ENCODE measurements around the gene OSBPL1A. TPM values are rescaled to one million over a fixed set of nuclear protein-coding genes. Genes with fewer than 3 reads are reported as not detected.
"Not testable (repeated sequence)": the region's sequence is repeated elsewhere in the genome, so short reads cannot be mapped to it uniquely, and the experiment has no call there.

The OSBPL1A gene
- total and polyA plus RNA-seq, 7 donors = 15.2 to 110 (median 71.3) TPM

DNA sequence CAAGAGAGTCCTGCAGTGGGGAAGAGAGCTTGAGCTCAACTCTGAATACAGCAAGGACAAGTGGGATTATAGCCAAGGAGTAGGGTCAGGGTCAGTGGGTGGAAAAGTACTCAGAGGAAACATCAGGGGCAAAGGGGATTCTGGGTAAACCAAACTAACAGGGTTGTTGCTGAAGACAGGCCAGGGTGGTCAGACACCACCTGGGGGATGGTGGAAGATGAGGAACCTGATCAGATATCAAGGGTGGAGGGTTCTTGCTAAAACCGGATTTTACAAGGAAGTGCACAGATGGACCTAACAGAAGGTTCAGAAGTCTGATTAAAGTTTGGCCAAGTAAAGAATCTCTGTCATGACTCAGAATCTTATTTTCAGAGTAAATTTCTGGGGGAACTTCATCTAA, 16.5 kb downstream of the OSBPL1A start:
- H3K9me3 ChIP-seq = no peaks in the 10 kb centered on the region
- 75 to 83% methylated on average over 1 of the region's 1 CpG for WGBS, 2 donors
- H3K4me3 ChIP-seq = no peak overlapping the region
- H3K36me3 ChIP-seq = no peaks in the 10 kb centered on the region
- DNase-seq = no peak
- no peaks in the 10 kb centered on the region for H3K27me3 ChIP-seq
- H3K27ac ChIP-seq = no peak overlapping the region
- no peaks in the 10 kb centered on the region for H3K4me1 ChIP-seq
- no peak for TF ChIP-seq POLR2A (IDR thresholded peaks at IDR 0.05)
- TF ChIP-seq, protein P1, sequence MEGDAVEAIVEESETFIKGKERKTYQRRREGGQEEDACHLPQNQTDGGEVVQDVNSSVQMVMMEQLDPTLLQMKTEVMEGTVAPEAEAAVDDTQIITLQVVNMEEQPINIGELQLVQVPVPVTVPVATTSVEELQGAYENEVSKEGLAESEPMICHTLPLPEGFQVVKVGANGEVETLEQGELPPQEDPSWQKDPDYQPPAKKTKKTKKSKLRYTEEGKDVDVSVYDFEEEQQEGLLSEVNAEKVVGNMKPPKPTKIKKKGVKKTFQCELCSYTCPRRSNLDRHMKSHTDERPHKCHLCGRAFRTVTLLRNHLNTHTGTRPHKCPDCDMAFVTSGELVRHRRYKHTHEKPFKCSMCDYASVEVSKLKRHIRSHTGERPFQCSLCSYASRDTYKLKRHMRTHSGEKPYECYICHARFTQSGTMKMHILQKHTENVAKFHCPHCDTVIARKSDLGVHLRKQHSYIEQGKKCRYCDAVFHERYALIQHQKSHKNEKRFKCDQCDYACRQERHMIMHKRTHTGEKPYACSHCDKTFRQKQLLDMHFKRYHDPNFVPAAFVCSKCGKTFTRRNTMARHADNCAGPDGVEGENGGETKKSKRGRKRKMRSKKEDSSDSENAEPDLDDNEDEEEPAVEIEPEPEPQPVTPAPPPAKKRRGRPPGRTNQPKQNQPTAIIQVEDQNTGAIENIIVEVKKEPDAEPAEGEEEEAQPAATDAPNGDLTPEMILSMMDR (IDR thresholded peaks at IDR 0.05) = no peak
- no peak for TF ChIP-seq POLR2AphosphoS5 (IDR thresholded peaks at IDR 0.05)
- TF ChIP-seq EP300 (IDR thresholded peaks at IDR 0.05) = no peak
- intact Hi-C loops (cut with DNase I) = no loop called here

DNA sequence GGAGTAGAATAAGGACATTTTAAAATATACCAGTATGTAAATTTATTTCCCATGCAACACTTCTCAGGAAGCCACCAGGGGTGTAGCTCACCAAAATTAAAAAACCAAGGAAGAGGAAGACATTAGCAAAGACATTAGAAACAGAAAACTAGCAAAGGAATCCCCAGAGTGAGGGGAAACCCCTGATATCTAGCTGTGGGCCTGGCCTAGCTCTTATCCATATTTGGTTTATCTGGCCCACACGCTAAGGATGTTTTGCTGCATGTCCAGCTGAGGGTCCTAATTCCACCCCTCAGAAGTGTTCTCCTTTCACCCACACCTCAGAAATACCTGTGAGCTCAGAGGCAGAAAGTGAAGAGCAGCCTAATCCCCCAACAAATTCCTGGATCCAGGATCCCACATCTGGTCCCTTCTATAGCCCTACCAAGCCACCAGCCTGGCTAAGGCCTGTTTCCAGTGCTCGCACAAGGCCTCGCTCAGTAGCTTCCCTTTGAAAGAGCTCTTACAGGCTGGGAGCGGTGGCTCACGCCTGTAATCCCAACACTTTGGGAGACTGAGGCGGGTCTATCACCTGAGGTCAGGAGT, 17.4 kb downstream of the OSBPL1A start:
- no peak for TF ChIP-seq EP300 (IDR thresholded peaks at IDR 0.05)
- TF ChIP-seq, protein P1 (IDR thresholded peaks at IDR 0.05) = no peak
- no peak for TF ChIP-seq POLR2AphosphoS5 (IDR thresholded peaks at IDR 0.05)
- no peak for TF ChIP-seq POLR2A (IDR thresholded peaks at IDR 0.05)
- 96 to 97% methylated on average over 6 of the region's 6 CpGs for WGBS, 2 donors
- H3K9me3 ChIP-seq = no peaks in the 10 kb centered on the region
- intact Hi-C loops (cut with DNase I) = no loop called here
- no peak overlapping the region for H3K4me3 ChIP-seq
- H3K27me3 ChIP-seq = no peaks in the 10 kb centered on the region
- H3K36me3 ChIP-seq = peaks cover 0 to 4% (median 0%) of the 10 kb centered on the region in 4 donors
- H3K27ac ChIP-seq = no peak overlapping the region
- no peak for DNase-seq
- H3K4me1 ChIP-seq = no peaks in the 10 kb centered on the region

DNA sequence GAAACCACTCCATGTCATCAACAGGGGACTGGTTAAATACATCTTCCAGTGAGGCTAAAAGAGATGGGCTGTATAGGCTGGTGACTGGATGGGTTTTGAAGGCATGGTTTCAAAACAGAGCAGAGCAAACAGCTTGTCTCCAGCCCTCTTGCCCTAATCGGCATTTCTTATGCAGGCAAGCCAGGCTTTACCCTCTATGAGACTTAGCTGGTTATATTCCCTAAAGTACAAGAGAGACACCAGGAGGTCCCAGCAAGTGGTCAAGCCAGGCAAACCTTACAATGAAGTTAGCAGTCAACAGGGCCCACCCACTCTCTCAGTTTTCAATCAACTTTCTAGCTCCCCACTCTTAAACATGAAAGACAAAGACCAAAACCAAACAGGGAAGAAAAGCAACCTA, 19.0 kb downstream of the OSBPL1A start:
- intact Hi-C loops (cut with DNase I) = no loop called here
- peaks cover 0 to 5% (median 2%) of the 10 kb centered on the region in 4 donors for H3K36me3 ChIP-seq
- H3K4me1 ChIP-seq = no peaks in the 10 kb centered on the region
- WGBS, 2 donors = 93 to 95% methylated on average over 1 of the region's 1 CpG
- TF ChIP-seq POLR2A (IDR thresholded peaks at IDR 0.05) (no peak), EP300 (IDR thresholded peaks at IDR 0.05) (no peak), POLR2AphosphoS5 (IDR thresholded peaks at IDR 0.05) (no peak)
- TF ChIP-seq, protein P1 (IDR thresholded peaks at IDR 0.05) = no peak
- DNase-seq = no peak
- no peak overlapping the region for H3K27ac ChIP-seq
- H3K27me3 ChIP-seq = no peaks in the 10 kb centered on the region
- H3K4me3 ChIP-seq = no peak overlapping the region
- H3K9me3 ChIP-seq = no peaks in the 10 kb centered on the region

DNA sequence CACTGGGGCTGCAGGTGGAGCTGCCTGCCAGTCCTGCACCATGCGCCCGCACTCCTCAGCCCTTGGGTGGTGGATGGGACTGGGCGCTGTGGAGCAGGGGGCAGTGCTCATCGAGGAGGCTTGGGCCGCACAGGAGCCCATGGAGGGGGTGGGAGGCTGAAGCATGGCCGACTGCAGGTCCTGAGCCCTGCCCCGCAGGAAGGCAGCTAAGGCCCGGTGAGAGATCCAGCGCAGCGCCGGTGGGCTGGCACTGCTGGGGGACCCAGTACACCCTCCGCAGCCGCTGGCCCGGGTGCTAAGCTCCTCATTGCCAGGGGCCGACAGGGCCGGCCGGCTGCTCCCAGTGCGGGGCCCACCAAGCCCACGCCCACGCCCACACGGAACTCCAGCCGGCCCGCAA, 21.1 kb downstream of the OSBPL1A start:
- H3K27me3 ChIP-seq; H3K4me1 ChIP-seq; H3K4me3 ChIP-seq; H3K36me3 ChIP-seq; intact Hi-C loops (cut with DNase I); DNase-seq; H3K9me3 ChIP-seq; H3K27ac ChIP-seq: not testable (repeated sequence)
- 98% methylated on average over 23 of the region's 23 CpGs for WGBS, 2 donors

DNA sequence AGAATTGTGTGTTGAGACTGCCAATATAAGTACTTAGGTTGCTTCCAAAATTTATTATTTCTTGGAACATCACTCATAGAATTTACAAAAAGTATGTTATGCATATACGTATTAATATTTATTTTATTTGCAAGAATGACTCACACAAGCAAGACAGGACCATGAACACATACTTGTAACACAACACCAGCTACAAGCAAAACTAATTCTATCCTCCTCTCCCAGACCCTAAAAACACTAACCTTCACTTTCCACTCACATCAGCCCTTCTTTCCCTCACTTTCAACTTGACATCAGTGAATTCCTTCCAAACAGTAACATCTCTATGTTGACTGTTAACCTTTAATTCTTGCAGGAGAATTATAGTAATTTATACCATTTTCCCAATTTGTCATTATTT, 24.3 kb downstream of the OSBPL1A start:
- H3K36me3 ChIP-seq = peaks cover 0 to 5% (median 2%) of the 10 kb centered on the region in 4 donors
- TF ChIP-seq EP300 (IDR thresholded peaks at IDR 0.05) (no peak), POLR2AphosphoS5 (IDR thresholded peaks at IDR 0.05) (no peak), POLR2A (IDR thresholded peaks at IDR 0.05) (no peak)
- TF ChIP-seq, protein P1 (IDR thresholded peaks at IDR 0.05) = no peak
- no peak overlapping the region for H3K4me3 ChIP-seq
- no peaks in the 10 kb centered on the region for H3K27me3 ChIP-seq
- intact Hi-C loops (cut with DNase I) = no loop called here
- no peak overlapping the region for H3K27ac ChIP-seq
- H3K4me1 ChIP-seq = no peaks in the 10 kb centered on the region
- no peaks in the 10 kb centered on the region for H3K9me3 ChIP-seq
- no peak for DNase-seq
- WGBS, 2 donors = 84 to 93% methylated on average over 1 of the region's 1 CpG
